Testis (tissue), 3 donors: Measurements from ENCODE around the gene RAD1. TPM values are rescaled to one million over a fixed set of nuclear protein-coding genes. Genes with fewer than 3 reads are reported as not detected.

Experiments used
- DNase-seq: peaks from one replicate; pipeline ENCODE4 v3.0.0-alpha.2; 2019
- H3K27ac ChIP-seq, 2 donors: fragments of 200-600 bp; sonication (generic); one replicate each; pipeline ENCODE4 v1.5.1; 2019
- H3K27me3 ChIP-seq: fragments of 200-600 bp; sonication (generic); one replicate; pipeline ENCODE4 v1.5.1; 2019
- H3K36me3 ChIP-seq: fragments of 200-600 bp; sonication (generic); one replicate; pipeline ENCODE4 v1.5.1; 2017; ENCODE audit warnings: low read depth; ENCODE audit errors: missing control alignments
- H3K4me1 ChIP-seq: fragments of 200-600 bp; sonication (generic); one replicate; pipeline ENCODE4 v1.5.1; 2019
- H3K4me3 ChIP-seq, 2 donors: fragments of 200-600 bp; sonication (generic); one replicate each; pipeline ENCODE4 v1.5.1; 2017 to 2019
- H3K9me3 ChIP-seq: fragments of 200-600 bp; sonication (generic); one replicate; pipeline ENCODE4 v1.5.1; 2017
- POLR2A ChIP-seq: fragments of 450-650 bp; IDR thresholded peaks from one replicate; pipeline ENCODE4 v1.6.1; 2017; ENCODE audit warnings: antibody characterized with exemption, mild to moderate bottlenecking, moderate library complexity
- WGBS, 2 donors: methylation state at CpG; one replicate each; pipeline ENCODE4 v1.1.5; 2018; 5-methylcytosine and 5-hydroxymethylcytosine counted together
- intact Hi-C: fragments of 100-400 bp; cut with DNase I; formaldehyde crosslinking; loops from one replicate; pipeline ENCODE4 v1.15.1; 2023; ENCODE audit warnings: low total_unique reads
- polyA plus RNA-seq: library from polyadenylated mRNA; stranded (reverse); fragments of 350-450 nt; fragmentation: Illumina TruSeq; extraction: RNeasy Lipid Tissue Mini Kit (QIAGEN cat#74804); gene quantifications from one replicate; pipeline ENCODE4 v1.2.3, GENCODE V29; 2014; ENCODE audit warnings: low read depth, low replicate concordance; ENCODE audit not compliant: insufficient read depth
- total RNA-seq, 2 donors: library from RNA; depleted of rRNA; stranded (reverse); fragments of >200 nt; gene quantifications; one replicate each; pipeline ENCODE4 v1.2.3, GENCODE V29; 2016
- TF ChIP-seq, protein P1 (sequence below), 3 experiments: fragments of 450-650 bp in 2 of 3; fragments of 200-600 bp in 1 of 3; sonication (generic) in 1 of 3; IDR thresholded peaks; one replicate each; pipeline ENCODE4 v1.5.1; 2016 to 2019; ENCODE audit warnings: antibody characterized with exemption in 3 of 3, mild to moderate bottlenecking in 2 of 3, moderate library complexity in 1 of 3

The RAD1 gene
- total and polyA plus RNA-seq, 3 donors from 2014 or later = 41.4 to 45.7 (median 45.5) TPM

GRCh38 chr5:34876275-34876674 is 39.0 kb downstream of the RAD1 start:
- DNase-seq = no peak
- Histone ChIP-seq H3K9me3 (no peaks in the 10 kb centered on the region), H3K27me3 (no peaks in the 10 kb centered on the region), H3K27ac (no peak overlapping the region), H3K4me3 (no peak overlapping the region), H3K36me3 (no peaks in the 10 kb centered on the region), H3K4me1 (no peaks in the 10 kb centered on the region)
- intact Hi-C loops = no loop called here
- TF ChIP-seq, protein P1, sequence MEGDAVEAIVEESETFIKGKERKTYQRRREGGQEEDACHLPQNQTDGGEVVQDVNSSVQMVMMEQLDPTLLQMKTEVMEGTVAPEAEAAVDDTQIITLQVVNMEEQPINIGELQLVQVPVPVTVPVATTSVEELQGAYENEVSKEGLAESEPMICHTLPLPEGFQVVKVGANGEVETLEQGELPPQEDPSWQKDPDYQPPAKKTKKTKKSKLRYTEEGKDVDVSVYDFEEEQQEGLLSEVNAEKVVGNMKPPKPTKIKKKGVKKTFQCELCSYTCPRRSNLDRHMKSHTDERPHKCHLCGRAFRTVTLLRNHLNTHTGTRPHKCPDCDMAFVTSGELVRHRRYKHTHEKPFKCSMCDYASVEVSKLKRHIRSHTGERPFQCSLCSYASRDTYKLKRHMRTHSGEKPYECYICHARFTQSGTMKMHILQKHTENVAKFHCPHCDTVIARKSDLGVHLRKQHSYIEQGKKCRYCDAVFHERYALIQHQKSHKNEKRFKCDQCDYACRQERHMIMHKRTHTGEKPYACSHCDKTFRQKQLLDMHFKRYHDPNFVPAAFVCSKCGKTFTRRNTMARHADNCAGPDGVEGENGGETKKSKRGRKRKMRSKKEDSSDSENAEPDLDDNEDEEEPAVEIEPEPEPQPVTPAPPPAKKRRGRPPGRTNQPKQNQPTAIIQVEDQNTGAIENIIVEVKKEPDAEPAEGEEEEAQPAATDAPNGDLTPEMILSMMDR (IDR thresholded peaks at IDR 0.05) = no peak
- no peak for TF ChIP-seq POLR2A

GRCh38 chr5:34870382-34870781 is 44.9 kb downstream of the RAD1 start:
- no peak overlapping the region for H3K4me3 ChIP-seq
- peaks cover 12% of the 10 kb centered on the region for H3K4me1 ChIP-seq
- 91 to 98% methylated on average over 2 of the region's 2 CpGs for WGBS, 2 donors
- TF ChIP-seq POLR2A = no peak
- TF ChIP-seq, protein P1 (IDR thresholded peaks at IDR 0.05) = no peak
- intact Hi-C loops = no loop called here
- no peaks in the 10 kb centered on the region for H3K9me3 ChIP-seq
- H3K36me3 ChIP-seq = no peaks in the 10 kb centered on the region
- no peaks in the 10 kb centered on the region for H3K27me3 ChIP-seq
- peak overlapping the region; percentile 12 to 16 for H3K27ac ChIP-seq
- no peak for DNase-seq

- H3K27me3 ChIP-seq = no peaks in the 10 kb centered on the region
- 63 to 72% methylated on average over 1 of the region's 1 CpG for WGBS, 2 donors
- no peaks in the 10 kb centered on the region for H3K36me3 ChIP-seq
- no peaks in the 10 kb centered on the region for H3K9me3 ChIP-seq
- no peak for TF ChIP-seq POLR2A
- intact Hi-C loops = no loop called here
- H3K4me3 ChIP-seq = no peak overlapping the region
- peak; percentile 50 for DNase-seq
- H3K27ac ChIP-seq = peak overlapping the region; percentile 13 to 74
- peaks cover 16% of the 10 kb centered on the region for H3K4me1 ChIP-seq
These were observed 46.0 kb downstream of the RAD1 start for GRCh38 chr5:34869256-34869655.

GRCh38 chr5:34868791-34869190 is 46.5 kb downstream of the RAD1 start:
- H3K36me3 ChIP-seq = no peaks in the 10 kb centered on the region
- no peak for DNase-seq
- H3K4me1 ChIP-seq = peaks cover 16% of the 10 kb centered on the region
- no peaks in the 10 kb centered on the region for H3K27me3 ChIP-seq
- no peaks in the 10 kb centered on the region for H3K9me3 ChIP-seq
- peak overlapping the region in 1 of 2 donors; percentile 45 for H3K4me3 ChIP-seq
- WGBS, 2 donors = 61 to 94% methylated on average over 1 of the region's 1 CpG
- intact Hi-C loops = no loop called here
- H3K27ac ChIP-seq = peak overlapping the region; percentile 13 to 74
- no peak for TF ChIP-seq POLR2A
- TF ChIP-seq, protein P1 (IDR thresholded peaks at IDR 0.05) = no peak

GRCh38 chr5:34867660-34868059 is 47.6 kb downstream of the RAD1 start:
- Histone ChIP-seq H3K36me3 (no peaks in the 10 kb centered on the region), H3K27ac (peak overlapping the region; percentile 13 to 74), H3K4me1 (peaks cover 16% of the 10 kb centered on the region), H3K27me3 (no peaks in the 10 kb centered on the region), H3K4me3 (peak overlapping the region in 1 of 2 donors; percentile 45), H3K9me3 (no peaks in the 10 kb centered on the region)
- WGBS, 2 donors = 54 to 74% methylated on average over 3 of the region's 3 CpGs
- DNase-seq = no peak
- TF ChIP-seq, protein P1 (IDR thresholded peaks at IDR 0.05) = no peak
- no peak for TF ChIP-seq POLR2A
- intact Hi-C loops = no loop called here
